HepG2 (cell line): ENCODE data around the gene GALNT16. TPM values are rescaled to one million over a fixed set of nuclear protein-coding genes. Genes with fewer than 3 reads are reported as not detected.

Experiments used
- ATAC-seq: fragments of 200-7000 bp; cut with Tn5 transposase; 3 replicates; pipeline ENCODE4 v1.9.1; 2020; ENCODE audit warnings: mild to moderate bottlenecking, moderate library complexity
- BruUV-seq: library from RNA; stranded (reverse); fragments of 400-500 nt; replicated peaks from 2 replicates; lab custom pipeline; 2021; lab: Mats Ljungman, UMichigan
- CTCF ChIA-PET: fragments of 300-600 bp; formaldehyde crosslinking; extraction: SDS; loops from one replicate; lab custom pipeline; 2021; ENCODE audit warnings: low total read pairs, inconsistent platforms, low intra/inter-chr PET ratio; lab: Yijun Ruan, JAX
- POLR2A ChIA-PET: fragments of 350-600 bp; sonication (Branson Sonifier 250); formaldehyde crosslinking; loops from one replicate; lab custom pipeline; 2020; ENCODE audit warnings: antibody characterized with exemption, inconsistent platforms; lab: Yijun Ruan, JAX
- DNase-seq: peaks from one replicate; pipeline ENCODE4 v3.0.0-alpha.2; 2015; ENCODE audit warnings: low spot score
- FAIRE-seq: peaks from 3 replicates; lab custom pipeline; 2011; peaks lifted over from hg19 to GRCh38; lab: Jason Lieb, UNC
- H2AFZ ChIP-seq: one replicate; pipeline ENCODE4 v1.6.1; 2011; ENCODE audit warnings: low read length, inconsistent platforms
- H3K27ac ChIP-seq: fragments of 300-600 bp; 3 replicates; pipeline ENCODE4 v1.8.0; 2011; ENCODE audit warnings: mixed run types, mild to moderate bottlenecking, mixed read lengths, low read length, inconsistent platforms; ENCODE audit not compliant: insufficient read depth; ENCODE audit errors: extremely low read length
- H3K27me3 ChIP-seq, 2 experiments: fragments of 200-600 bp in 1 of 2; 2 replicates in 1 of 2; 3 replicates in 1 of 2; pipeline versions ENCODE4 v1.6.0 to v1.8.0; 2011; ENCODE audit warnings: low read length in 2 of 2, mild to moderate bottlenecking in 2 of 2, moderate library complexity in 2 of 2, inconsistent platforms in 1 of 2; ENCODE audit not compliant: insufficient read depth in 2 of 2, control insufficient read depth in 1 of 2
- H3K36me3 ChIP-seq, 2 experiments: fragments of 200-600 bp in 1 of 2; replicated peaks in 1 of 2; 2 replicates in 1 of 2; 3 replicates in 1 of 2; pipeline versions ENCODE4 v1.5.1 to v1.8.0; 2011; ENCODE audit warnings: low read length in 2 of 2, inconsistent platforms in 1 of 2; ENCODE audit not compliant: insufficient read depth in 2 of 2, control insufficient read depth in 1 of 2
- H3K4me1 ChIP-seq: 2 replicates; pipeline ENCODE4 v1.5.1; 2012; ENCODE audit warnings: low read length, inconsistent platforms; ENCODE audit not compliant: insufficient read depth
- H3K4me2 ChIP-seq: 2 replicates; pipeline ENCODE4 v1.6.0; 2011; ENCODE audit warnings: low read depth, low read length, inconsistent platforms
- H3K4me3 ChIP-seq, 3 experiments: fragments of 200-600 bp in 1 of 3; sonication (generic), shearing (Covaris generic) in 1 of 3; replicated peaks in 1 of 3; 2 replicates each; pipeline ENCODE4 v1.5.1; 2011 to 2016; ENCODE audit warnings: low read length in 3 of 3, inconsistent platforms in 2 of 3, low read depth in 2 of 3, mild to moderate bottlenecking in 2 of 3, control low read depth in 1 of 3, mixed read lengths in 1 of 3; ENCODE audit not compliant: insufficient read depth in 1 of 3
- H3K79me2 ChIP-seq: one replicate; pipeline ENCODE4 v1.6.1; 2011; ENCODE audit warnings: low read length, inconsistent platforms; ENCODE audit not compliant: insufficient read depth
- H3K9ac ChIP-seq: 2 replicates; pipeline ENCODE4 v1.6.0; 2011; ENCODE audit warnings: mild to moderate bottlenecking, low read depth, low read length, inconsistent platforms; ENCODE audit not compliant: insufficient read depth
- H3K9me3 ChIP-seq: 2 replicates; pipeline ENCODE4 v1.5.1; 2012; ENCODE audit warnings: mild to moderate bottlenecking, low read length
- H4K20me1 ChIP-seq: 2 replicates; pipeline ENCODE4 v1.6.0; 2011; ENCODE audit warnings: inconsistent platforms, mild to moderate bottlenecking, low read length, moderate library complexity; ENCODE audit not compliant: insufficient read depth
- CCAR2 ChIP-seq: fragments of 200-400 bp; formaldehyde crosslinking; optimal IDR thresholded peaks from 2 replicates; pipeline ENCODE3; 2018; ENCODE audit warnings: low read depth, mild to moderate bottlenecking, low read length, moderate library complexity
- HCFC1 ChIP-seq: fragments of 150-350 bp; IDR thresholded peaks from 2 replicates; pipeline ENCODE4 v1.6.1; 2014; ENCODE audit warnings: low read depth, low read length
- MBNL3 ChIP-seq: fragments of 250-450 bp; sonication (Bioruptor Pico); conservative IDR thresholded peaks from 2 replicates; pipeline ENCODE4 v1.8.0; 2022; ENCODE audit warnings: mild to moderate bottlenecking, inconsistent platforms
- PHF20 ChIP-seq: sonication (generic); formaldehyde crosslinking; IDR thresholded peaks from 2 replicates; pipeline ENCODE4 v1.5.0; 2020; ENCODE audit warnings: mild to moderate bottlenecking, missing genetic modification reagents
- YY1 ChIP-seq: IDR thresholded peaks from 2 replicates; pipeline ENCODE4 v1.6.1; 2011; ENCODE audit warnings: low read length, low read depth, moderate library complexity, mild to moderate bottlenecking; ENCODE audit not compliant: insufficient read depth, insufficient replicate concordance
- ZC3H4 ChIP-seq: sonication (generic); formaldehyde crosslinking; IDR thresholded peaks from 2 replicates; pipeline ENCODE4 v1.4.0; 2020; ENCODE audit warnings: missing genetic modification reagents, borderline replicate concordance
- ZNF282 ChIP-seq: fragments of 450-650 bp; IDR thresholded peaks from 2 replicates; pipeline ENCODE4 v1.6.1; 2018; ENCODE audit not compliant: partially characterized antibody
- ZNF639 ChIP-seq: conservative IDR thresholded peaks from 2 replicates; pipeline ENCODE4 v1.6.1; 2018; ENCODE audit warnings: missing genetic modification reagents
- WGBS: methylation state at CpG from one replicate; pipeline ENCODE4 v1.1.6; 2017; ENCODE audit warnings: low lambda C conversion rate; 5-methylcytosine and 5-hydroxymethylcytosine counted together
- in situ Hi-C: cut with HindIII; loops from 2 replicates; pipeline ENCODE4 v1.10.0; 2017; ENCODE audit warnings: low pct_unique_long_range_greater_than_20kb; ENCODE audit not compliant: extremely low pct_ligation_motif_present
- intact Hi-C: fragments of 100-400 bp; cut with micrococcal nuclease; formaldehyde crosslinking; loops from one replicate; pipeline ENCODE4 v1.10.0; 2022; ENCODE audit not compliant: unreplicated experiment
- polyA plus RNA-seq, 8 experiments: library from polyadenylated mRNA; depleted of rRNA in 3 of 8; stranded (reverse) in 7 of 8; unstranded in 1 of 8; fragments of >200 nt; fragmentation: Illumina TruSeq in 4 of 8; extraction: Trizol in 4 of 8; gene quantifications; 2 replicates each; pipeline versions ENCODE4 v1.2.1 to v1.2.3, GENCODE V29; 2011 to 2016; ENCODE audit warnings: low read depth in 4 of 8, missing spikeins in 1 of 8, mixed read lengths in 1 of 8; ENCODE audit not compliant: insufficient read depth in 1 of 8
- total RNA-seq, 5 experiments: library from RNA; depleted of rRNA; stranded (reverse); fragments of >200 nt; fragmentation: Illumina TruSeq; extraction: Trizol; gene quantifications; 2 replicates each; pipeline ENCODE4 v1.2.3, GENCODE V29; 2016; ENCODE audit warnings: low read depth in 1 of 5

GALNT16 gene
- total and polyA plus RNA-seq, 2 of the 13 experiments (the other 11 are each of a cell fraction or from before 2014, with no cell fraction given): 0.54 to 0.82 TPM

DNA sequence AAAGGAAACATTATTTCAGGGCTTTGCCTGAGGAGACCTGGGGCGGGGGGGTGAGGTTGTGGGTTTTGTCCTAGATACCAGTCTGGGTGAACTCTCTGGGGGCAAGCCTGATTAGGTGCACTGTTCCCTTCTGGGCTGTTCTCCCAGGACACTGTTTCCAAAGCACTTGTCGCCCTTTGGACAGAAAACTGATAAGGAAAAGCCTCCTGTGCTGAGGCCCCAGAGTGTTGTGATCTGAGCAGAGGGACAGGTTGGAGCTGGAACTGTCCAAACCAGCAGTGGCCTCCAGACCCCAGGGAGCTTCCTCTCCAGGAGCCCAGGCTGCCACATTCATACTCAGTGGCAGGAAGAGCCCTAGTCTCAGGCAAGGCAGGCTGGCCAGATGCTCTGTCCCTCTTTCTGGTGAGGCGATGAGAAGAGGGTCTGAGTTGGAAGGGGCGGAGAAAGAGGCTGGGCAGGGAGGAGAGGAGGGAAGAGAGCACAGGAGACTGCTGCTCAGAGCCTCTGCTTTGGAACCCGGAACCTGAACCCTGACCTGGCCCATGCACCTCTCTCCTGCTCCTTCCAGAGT lies 1.9 kb downstream of the GALNT16 start (continued):
- TF ChIP-seq ZC3H4: no peak

DNA sequence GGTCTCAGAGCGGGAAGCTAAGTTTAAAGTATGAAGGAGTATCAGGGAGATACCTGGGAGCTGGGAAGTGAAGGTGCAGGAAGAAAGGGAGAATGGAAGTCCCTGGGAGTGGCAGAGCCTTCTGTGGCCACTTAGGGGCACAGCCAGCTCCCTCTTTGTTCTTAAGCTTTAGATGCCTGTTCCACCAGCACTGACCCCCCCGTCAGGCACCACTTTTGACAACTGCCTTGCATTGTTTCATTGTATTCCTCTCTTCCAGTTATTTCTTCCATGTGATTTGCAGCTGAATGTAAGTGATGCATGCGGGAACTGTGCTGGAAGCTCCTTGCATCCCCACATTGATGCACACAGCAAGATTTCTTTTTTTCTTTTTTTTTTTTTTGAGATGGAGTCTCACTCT lies 2.6 kb downstream of the GALNT16 start:
- ChIA-PET POLR2A (interaction anchor here (1.0 to 1.3 kb wide), 2 partner anchors 111 to 135 kb away, joined by 3 read pairs; no protein-coding TSS in a partner anchor), CTCF (no interaction called here)
- 40% methylated on average over 3 of the region's 3 CpGs for WGBS
- Histone ChIP-seq H2AFZ (no peak overlapping the region), H3K27ac (no peak overlapping the region), H3K36me3 (no peaks in the 10 kb centered on the region), H3K4me1 (peaks cover 20% of the 10 kb centered on the region), H3K9me3 (no peaks in the 10 kb centered on the region), H4K20me1 (no peaks in the 10 kb centered on the region), H3K79me2 (no peaks in the 10 kb centered on the region), H3K4me2 (0 out of 2 replicates have a peak overlapping the region, but pooled peaks have one; percentile 79), H3K9ac (no peak overlapping the region), H3K4me3 (no peak overlapping the region), H3K27me3 (peaks cover 6 to 39% of the 10 kb centered on the region in 2 experiments; a peak in 4 of 5 replicates)
- no TSS peak for BruUV-seq
- DNase-seq (no peak), FAIRE-seq (no peak), ATAC-seq (no peak)
- TF ChIP-seq ZNF282: no peak
- no peak for TF ChIP-seq MBNL3 (CRISPR knock-in tag)
- TF ChIP-seq ZNF639 (CRISPR knock-in tag): no peak
- TF ChIP-seq HCFC1: no peak
- no peak for TF ChIP-seq PHF20 (CRISPR knock-in tag)
- TF ChIP-seq CCAR2: no peak
- TF ChIP-seq YY1: no peak
- in situ Hi-C loops (loop anchor here (5.0 kb wide), 1 partner anchor 90 kb away; no protein-coding TSS in a partner anchor), intact Hi-C loops (no loop called here)
